Stimulated activated CD8-positive, alpha-beta memory T cell treated with anti-CD3 and anti-CD28 coated beads, Interleukin-12 subunit alpha, Interleukin-12 subunit beta, amount 100 ng/mL, for 4 hours (primary cell): Measurements from ENCODE around the gene DHRS12.

Source experiments
- DNase-seq: peaks from one replicate; pipeline ENCODE4 v3.0.0-alpha.2; 2020; ENCODE audit warnings: low read depth

The DHRS12 gene

DNA sequence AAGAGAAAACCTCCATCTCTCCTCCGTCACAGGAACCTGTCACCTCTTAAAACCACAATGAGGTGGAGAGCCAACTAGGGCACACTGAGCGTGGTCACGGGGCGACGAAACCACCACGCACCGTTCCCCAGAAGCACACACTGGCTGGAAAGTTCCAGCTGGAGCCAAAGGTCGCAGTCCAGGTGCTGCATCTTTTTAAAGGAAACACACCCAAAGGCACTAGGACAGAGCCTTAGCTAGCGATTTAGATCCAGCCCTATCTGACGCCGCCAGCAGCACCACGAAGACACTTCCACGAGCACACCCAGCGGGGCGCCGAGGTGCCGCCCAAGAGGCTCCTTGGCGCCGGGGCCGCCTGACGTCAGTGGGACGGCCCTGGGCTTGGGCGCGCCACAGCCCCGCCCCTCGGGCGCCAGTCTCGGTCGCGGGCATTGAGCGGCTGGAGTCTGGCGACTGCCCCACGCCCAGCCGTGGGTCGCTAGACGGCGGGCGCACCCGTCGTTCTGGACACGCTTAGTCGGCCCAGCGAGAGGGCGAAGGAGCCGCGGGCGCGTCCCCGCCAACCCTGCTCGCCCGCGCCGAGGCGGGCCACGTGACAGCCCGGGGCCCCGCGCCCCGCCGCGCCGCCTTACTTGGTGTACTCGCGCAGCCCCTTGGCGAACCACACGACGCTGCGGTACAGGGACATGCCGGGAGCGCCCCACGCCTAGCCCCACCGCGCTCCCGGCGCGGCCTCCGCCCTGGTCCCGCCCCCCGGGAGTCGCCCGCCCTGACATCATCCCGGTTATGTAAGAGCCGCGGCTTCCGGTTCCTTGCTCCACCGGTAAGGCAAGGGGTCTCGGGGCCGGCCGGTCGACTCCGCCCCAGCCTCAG, at the start of gene DHRS12:
DHRS12 (minus strand) TSS at position 742 of the 873 bp plus-strand sequence. CDS start 4,504 bp downstream, outside the sequence.
- DNase-seq: peak; percentile 79

- no peak for DNase-seq
These were observed 45.5 kb upstream of the DHRS12 start for GRCh38 chr13:51849145-51850101.

GRCh38 chr13:51848674-51849073, 44.7 kb upstream of the DHRS12 start:
- DNase-seq: no peak

GRCh38 chr13:51846756-51847155, 42.8 kb upstream of the DHRS12 start:
- DNase-seq: no peak

- DNase-seq: no peak
These were observed 41.8 kb upstream of the DHRS12 start for GRCh38 chr13:51845574-51846318.

DNA sequence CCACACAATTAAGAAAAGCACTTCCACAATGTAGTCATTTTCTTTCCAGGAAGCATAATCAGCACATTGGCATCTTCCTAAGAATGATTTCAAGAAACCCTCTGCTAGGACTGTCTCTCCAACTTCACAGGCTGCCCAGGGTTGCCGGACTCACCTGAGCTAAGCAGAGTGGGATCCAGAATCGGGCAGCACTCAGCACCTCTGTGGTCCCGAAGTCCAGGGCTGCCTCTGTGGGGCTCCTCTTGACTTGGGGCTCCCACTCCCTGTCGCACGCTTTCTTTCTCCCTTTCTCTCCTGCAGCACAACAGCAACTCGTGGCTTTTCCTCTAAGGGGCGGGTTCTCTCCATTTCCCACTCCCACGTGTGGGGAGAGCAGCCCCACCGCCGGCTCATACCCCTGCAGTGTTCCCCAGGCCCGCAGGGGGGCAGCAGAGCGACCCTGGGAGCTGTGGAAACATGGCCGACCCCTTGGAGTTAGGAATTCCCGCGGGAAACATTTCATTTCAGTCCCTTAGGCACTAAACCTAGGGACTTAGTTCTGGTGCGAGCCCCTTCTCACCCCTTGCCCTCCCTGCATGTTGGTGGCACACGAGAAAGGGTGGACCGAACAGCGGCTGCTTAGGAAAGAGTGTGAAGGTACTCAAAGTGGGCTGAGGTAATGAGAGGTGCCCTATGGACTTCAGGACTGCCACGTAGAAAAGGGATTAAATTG, 41.1 kb upstream of the DHRS12 start, which contains the start of gene TMEM272:
TMEM272 (minus strand) TSS at position 316 of the 712 bp plus-strand sequence. CDS start 6,647 bp downstream, outside the sequence.
- DNase-seq: peak; percentile 26

GRCh38 chr13:51843529-51843928, 39.6 kb upstream of the DHRS12 start:
- DNase-seq: no peak

DNA sequence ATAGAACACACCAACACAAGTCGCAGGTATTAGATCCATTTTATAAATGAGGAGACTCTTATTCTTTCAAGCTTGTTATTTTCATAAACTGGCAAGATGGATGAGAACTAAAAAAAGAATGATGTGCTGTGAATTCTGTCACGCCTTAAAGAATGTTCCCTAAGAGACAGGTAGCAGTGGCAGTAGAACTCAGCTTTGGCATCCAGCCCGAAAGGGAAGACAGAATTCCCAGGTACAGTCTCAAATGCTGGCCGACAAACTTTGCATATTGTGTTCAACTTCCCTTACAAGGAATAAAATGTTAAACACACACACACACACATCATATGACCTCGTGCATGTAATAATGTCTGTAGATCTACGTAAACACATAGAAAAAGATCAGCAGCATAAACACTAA, 37.8 kb upstream of the DHRS12 start:
- no peak for DNase-seq

- DNase-seq: no peak
These were observed 37.0 kb upstream of the DHRS12 start for GRCh38 chr13:51840917-51841316.

DNA sequence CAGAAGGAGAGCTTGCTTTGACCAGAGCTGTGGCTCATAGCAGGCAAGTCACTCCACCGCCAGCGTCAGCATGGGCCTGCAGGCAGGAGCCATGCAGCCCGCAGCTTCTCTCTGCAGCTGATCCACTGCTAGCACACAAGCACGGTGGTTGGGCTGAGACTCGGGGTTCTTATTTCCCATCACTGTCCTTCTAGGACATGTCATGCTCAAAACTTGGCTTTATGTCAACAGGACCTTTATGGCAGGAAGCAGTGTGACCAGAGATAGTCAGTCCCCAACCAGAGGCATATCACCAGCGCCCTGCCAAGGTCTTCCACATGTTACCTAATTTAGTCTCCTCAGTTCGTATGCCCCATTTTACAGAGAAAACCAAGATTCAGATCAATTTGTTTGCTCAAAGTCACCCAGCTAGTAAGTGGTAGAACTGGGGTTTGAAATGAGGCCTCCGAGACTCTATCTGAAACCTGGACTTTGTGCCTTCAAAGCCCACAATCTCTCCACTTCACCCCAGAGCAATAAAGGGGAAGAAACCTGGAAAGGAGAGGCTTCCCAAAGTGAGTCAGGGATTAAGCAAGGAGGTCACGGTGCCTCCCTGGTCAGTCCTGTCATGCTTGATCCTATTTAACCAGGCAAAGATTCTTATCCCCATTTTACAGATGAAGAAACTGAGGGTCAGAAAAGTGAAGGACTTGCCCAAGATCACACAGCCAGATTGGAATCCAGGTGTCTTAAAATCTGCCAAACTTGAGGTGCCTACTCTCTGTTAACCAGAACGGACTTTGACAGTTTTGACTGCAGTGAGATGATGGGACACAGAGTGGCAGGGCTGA, 36.0 kb upstream of the DHRS12 start:
- no peak for DNase-seq

- no peak for DNase-seq
These were observed 34.4 kb upstream of the DHRS12 start for GRCh38 chr13:51838240-51838846.

GRCh38 chr13:51837016-51837415, 33.1 kb upstream of the DHRS12 start:
- no peak for DNase-seq

- no peak for DNase-seq
These were observed 30.7 kb upstream of the DHRS12 start for GRCh38 chr13:51834581-51835171.

GRCh38 chr13:51833980-51834379, 30.0 kb upstream of the DHRS12 start:
- DNase-seq: no peak

DNA sequence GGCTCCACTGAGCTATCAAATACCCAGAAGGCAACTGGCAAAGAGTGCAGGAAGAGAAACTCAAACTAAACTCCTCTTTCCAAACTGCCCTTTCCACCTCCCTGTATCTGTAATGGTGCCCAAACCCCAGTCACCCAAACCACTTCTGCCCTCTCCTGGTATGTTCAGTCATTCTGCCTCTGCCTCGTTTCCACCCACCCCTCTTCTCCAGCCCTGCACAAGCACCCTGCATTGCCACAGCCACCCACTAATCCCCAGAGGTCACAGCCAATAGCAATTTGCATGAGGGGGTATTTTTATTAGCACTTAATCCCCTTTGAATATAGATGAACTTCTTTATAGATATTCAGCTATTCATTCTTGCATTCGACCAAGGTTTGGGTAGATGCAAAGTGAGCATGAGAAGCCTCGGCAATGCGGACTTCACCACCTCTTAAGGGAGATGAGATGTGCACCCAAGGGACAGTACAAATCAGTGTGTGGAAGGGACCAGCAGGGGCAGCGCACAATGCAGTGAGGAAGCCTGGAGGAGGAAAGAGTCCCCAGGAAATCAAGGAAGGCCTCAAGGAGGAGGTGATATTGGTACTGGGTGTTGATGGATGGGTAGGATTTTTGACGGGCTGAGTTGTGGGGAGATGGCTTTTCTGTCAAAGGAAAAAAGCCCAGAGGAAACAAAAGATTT, 28.6 kb upstream of the DHRS12 start:
- DNase-seq: no peak

DNA sequence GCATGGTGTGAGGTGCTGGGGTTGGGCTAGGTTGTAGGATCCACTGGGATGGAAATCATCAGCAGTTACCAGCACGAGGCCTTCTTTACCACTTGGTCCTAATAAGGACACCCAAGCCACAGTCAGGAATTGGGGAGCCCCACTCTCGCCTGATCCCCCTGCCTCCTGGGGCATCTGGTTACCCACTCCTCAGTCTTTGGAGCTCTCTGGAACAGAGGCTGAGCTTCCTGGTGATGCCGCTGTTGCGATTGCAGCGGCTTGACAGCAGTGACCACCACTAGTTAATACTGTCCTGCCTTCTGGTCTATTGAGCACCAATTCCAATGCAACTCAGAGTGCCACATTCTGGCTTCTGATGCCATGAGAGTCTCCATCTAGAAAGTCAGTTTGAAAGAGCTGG, 27.6 kb upstream of the DHRS12 start:
- no peak for DNase-seq

GRCh38 chr13:51829568-51829899, 25.6 kb upstream of the DHRS12 start:
- DNase-seq: no peak

- DNase-seq: no peak
These were observed 25.0 kb upstream of the DHRS12 start for GRCh38 chr13:51828730-51829567.
